ENCODE data around the gene SCUBE1.

The SCUBE1 gene

DNA sequence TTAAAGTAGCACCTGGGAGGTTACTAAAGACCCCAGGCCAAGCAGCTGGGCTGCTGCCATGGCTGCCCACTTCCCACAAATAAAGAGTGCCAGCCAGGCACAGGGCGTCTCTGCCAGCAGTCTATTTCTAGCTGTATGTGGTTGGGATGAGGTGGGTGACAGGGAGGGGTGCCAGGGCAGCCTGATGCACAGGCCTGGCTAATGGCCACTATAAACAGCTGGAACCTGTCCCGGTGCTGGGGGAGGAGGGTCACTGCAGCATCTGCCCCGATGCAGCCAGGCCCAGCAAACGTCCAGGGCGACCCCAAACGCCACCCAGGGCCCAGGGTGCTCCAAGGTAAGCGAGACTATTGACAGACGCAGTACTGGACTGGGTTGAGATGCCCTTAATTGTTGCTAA lies 37.4 kb downstream of the SCUBE1 start:
- Histone ChIP-seq H3K4me1 (ENCODE audit: control insufficient read depth in 1 of 2, insufficient read depth in 1 of 2, low read depth in 1 of 2, low read length in 1 of 2) (no peaks in the 10 kb centered on the region), H3K27me3 (no peaks in the 10 kb centered on the region), H3K27ac (no peak overlapping the region), H3K9me3 (no peaks in the 10 kb centered on the region), H3K36me3 (no peaks in the 10 kb centered on the region), H3K4me3 (ENCODE audit: low read depth in 1 of 2, low read length in 1 of 2) (no peak overlapping the region)
- TF ChIP-seq, protein P1, sequence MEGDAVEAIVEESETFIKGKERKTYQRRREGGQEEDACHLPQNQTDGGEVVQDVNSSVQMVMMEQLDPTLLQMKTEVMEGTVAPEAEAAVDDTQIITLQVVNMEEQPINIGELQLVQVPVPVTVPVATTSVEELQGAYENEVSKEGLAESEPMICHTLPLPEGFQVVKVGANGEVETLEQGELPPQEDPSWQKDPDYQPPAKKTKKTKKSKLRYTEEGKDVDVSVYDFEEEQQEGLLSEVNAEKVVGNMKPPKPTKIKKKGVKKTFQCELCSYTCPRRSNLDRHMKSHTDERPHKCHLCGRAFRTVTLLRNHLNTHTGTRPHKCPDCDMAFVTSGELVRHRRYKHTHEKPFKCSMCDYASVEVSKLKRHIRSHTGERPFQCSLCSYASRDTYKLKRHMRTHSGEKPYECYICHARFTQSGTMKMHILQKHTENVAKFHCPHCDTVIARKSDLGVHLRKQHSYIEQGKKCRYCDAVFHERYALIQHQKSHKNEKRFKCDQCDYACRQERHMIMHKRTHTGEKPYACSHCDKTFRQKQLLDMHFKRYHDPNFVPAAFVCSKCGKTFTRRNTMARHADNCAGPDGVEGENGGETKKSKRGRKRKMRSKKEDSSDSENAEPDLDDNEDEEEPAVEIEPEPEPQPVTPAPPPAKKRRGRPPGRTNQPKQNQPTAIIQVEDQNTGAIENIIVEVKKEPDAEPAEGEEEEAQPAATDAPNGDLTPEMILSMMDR (IDR thresholded peaks at IDR 0.05) = no peak

DNA sequence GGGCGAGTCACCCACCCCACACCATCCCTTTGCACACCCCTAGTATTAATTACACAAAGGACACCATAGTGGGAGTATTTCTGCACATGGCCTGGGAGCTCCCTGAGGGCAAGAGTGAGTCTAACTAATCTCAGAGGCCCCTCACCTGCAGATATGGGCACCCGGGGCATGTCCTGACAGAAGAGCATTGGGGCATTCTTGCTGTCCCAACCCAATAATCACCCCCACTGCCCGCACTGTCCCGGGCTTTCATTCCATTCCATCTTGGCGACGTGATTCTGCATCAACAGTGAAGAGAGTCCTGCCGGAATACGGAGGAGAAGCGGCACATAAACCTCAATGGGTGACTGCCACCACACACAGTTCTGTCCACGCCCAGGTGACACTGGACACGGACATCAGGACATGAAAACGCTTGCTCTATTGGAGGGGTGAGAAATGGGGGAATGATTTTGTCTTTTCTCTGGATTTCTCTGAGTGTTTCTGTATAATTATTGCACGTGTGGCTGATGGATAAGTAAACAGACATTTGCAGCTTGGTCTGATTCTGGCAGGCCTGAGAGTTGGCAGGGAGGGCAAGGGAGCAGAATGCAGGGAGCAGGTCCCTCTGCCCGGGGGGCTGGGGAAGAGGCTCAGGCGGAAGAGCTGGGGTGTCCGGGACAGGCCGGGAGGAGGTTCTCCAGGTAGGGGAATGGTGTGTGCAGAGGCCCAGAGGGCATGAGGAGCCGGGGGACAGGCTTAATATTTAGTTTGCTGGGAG lies 38.2 kb downstream of the SCUBE1 start:
- H3K4me3 ChIP-seq (ENCODE audit: low read depth in 1 of 2, low read length in 1 of 2) = no peak overlapping the region
- no peaks in the 10 kb centered on the region for H3K36me3 ChIP-seq
- no peaks in the 10 kb centered on the region for H3K9me3 ChIP-seq
- no peaks in the 10 kb centered on the region for H3K27me3 ChIP-seq
- no peak overlapping the region for H3K27ac ChIP-seq
- H3K4me1 ChIP-seq (ENCODE audit: control insufficient read depth in 1 of 2, insufficient read depth in 1 of 2, low read depth in 1 of 2, low read length in 1 of 2) = no peaks in the 10 kb centered on the region
- TF ChIP-seq, protein P1 (IDR thresholded peaks at IDR 0.05) = no peak

DNA sequence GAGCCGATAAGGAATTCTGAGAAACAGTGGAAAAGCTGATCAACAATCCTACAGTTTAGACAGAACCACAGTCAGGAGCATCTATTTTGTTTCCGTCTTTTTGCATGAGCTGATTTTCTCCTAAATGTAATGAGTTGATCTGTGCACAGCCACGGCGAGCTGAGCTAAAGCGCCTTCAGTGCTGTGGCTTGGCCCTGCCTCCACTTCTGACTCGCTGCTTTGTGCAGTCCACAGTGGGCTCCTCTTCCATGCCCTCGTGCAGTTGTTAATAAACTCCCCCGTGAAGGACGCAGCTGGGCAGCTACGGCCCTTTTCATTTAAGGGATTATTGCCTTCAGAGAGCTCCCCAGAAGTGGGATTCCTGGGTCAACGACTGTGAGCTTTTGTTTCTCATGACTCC lies 39.4 kb downstream of the SCUBE1 start:
- no peak overlapping the region for H3K27ac ChIP-seq
- no peaks in the 10 kb centered on the region for H3K27me3 ChIP-seq
- no peaks in the 10 kb centered on the region for H3K4me1 ChIP-seq (ENCODE audit: control insufficient read depth in 1 of 2, insufficient read depth in 1 of 2, low read depth in 1 of 2, low read length in 1 of 2)
- H3K36me3 ChIP-seq = no peaks in the 10 kb centered on the region
- H3K4me3 ChIP-seq (ENCODE audit: low read depth in 1 of 2, low read length in 1 of 2) = no peak overlapping the region
- TF ChIP-seq, protein P1 (IDR thresholded peaks at IDR 0.05) = no peak
- H3K9me3 ChIP-seq = no peaks in the 10 kb centered on the region

DNA sequence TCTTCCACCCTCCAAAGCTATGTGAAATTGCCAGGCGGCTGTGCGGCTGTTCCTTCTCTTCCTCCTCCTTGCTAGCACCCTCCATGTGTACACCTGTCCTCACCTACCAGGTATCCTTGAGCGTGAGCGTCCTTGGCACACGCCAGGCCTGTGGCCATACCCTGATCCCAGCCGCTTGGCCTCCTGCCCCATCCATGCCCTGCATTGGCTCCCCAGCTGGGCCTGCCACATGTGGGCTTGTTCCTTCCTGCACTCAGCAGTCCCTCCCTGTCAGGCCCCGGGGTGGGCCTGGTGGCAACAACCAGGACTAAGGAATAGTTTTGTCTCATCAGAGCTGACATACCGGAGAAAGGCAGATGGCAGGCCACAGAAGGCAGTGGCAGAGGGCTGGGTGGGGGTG lies 40.0 kb downstream of the SCUBE1 start:
- H3K36me3 ChIP-seq = no peaks in the 10 kb centered on the region
- no peaks in the 10 kb centered on the region for H3K4me1 ChIP-seq (ENCODE audit: control insufficient read depth in 1 of 2, insufficient read depth in 1 of 2, low read depth in 1 of 2, low read length in 1 of 2)
- TF ChIP-seq, protein P1 (IDR thresholded peaks at IDR 0.05) = no peak
- H3K4me3 ChIP-seq (ENCODE audit: low read depth in 1 of 2, low read length in 1 of 2) = no peak overlapping the region
- no peak overlapping the region for H3K27ac ChIP-seq
- H3K9me3 ChIP-seq = no peaks in the 10 kb centered on the region
- H3K27me3 ChIP-seq = no peaks in the 10 kb centered on the region

DNA sequence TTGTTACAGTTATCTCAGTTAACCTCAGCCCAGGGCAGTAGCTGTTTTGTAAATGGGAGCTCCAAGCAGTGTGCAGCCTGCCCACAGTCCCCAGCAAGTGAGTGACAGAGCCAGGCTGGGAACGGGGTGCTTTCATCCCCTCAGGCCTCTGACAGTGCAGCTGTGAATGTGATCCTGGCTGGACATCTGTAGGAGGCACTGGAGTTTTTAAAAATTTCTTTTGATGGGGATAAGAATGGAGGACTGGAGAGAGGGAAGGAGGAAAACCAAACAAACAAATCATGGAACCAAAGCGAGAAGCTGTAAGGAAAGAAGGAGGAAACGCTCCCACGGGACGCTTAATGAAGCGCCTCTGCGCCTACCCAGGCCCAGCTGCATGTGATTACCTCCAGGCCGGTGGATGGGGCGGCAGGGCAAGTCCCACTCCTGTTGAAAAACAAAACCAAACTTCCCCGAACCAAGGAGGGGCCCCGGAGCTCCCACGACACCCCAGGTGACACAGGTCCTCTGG lies 40.6 kb downstream of the SCUBE1 start:
- H3K27me3 ChIP-seq = no peaks in the 10 kb centered on the region
- H3K4me3 ChIP-seq (ENCODE audit: low read depth in 1 of 2, low read length in 1 of 2) = no peak overlapping the region
- H3K27ac ChIP-seq = no peak overlapping the region
- H3K36me3 ChIP-seq = no peaks in the 10 kb centered on the region
- H3K4me1 ChIP-seq (ENCODE audit: control insufficient read depth in 1 of 2, insufficient read depth in 1 of 2, low read depth in 1 of 2, low read length in 1 of 2) = no peaks in the 10 kb centered on the region
- TF ChIP-seq, protein P1 (IDR thresholded peaks at IDR 0.05) = no peak
- no peaks in the 10 kb centered on the region for H3K9me3 ChIP-seq
